ENCODE measurements around the gene KIF26B. TPM values are rescaled to one million over a fixed set of nuclear protein-coding genes. Genes with fewer than 3 reads are reported as not detected.

KIF26B gene
- total RNA-seq, 4 donors from 2014 or later: 2.4 to 6.7 (median 6.1) TPM

GRCh38 chr1:245688536-245689453 is 534.0 kb downstream of the KIF26B start:
- 84 to 88% methylated on average over 34 to 59 of the region's 63 CpGs for WGBS, 2 donors
- Histone ChIP-seq H3K9me3 (no peaks in the 10 kb centered on the region), H3K4me3 (replicated peaks in 1 of 3) (no peak overlapping the region), H3K27me3 (no peaks in the 10 kb centered on the region), H3K27ac (no peak overlapping the region), H3K4me1 (no peaks in the 10 kb centered on the region), H3K36me3 (no peaks in the 10 kb centered on the region)
- no peak for TF ChIP-seq CTCF (IDR thresholded peaks at IDR 0.05)
- TF ChIP-seq POLR2A (IDR thresholded peaks at IDR 0.05): no peak
- intact Hi-C loops (cut with DNase I): no loop called here
- no peak for DNase-seq

GRCh38 chr1:245690156-245690690 is 535.4 kb downstream of the KIF26B start:
- no peak for DNase-seq

GRCh38 chr1:245690946-245691541 is 536.3 kb downstream of the KIF26B start:
- no peaks in the 10 kb centered on the region for H3K9me3 ChIP-seq
- 54 to 60% methylated on average over 13 of the region's 13 CpGs for WGBS, 2 donors
- no peaks in the 10 kb centered on the region for H3K27me3 ChIP-seq
- DNase-seq: no peak
- TF ChIP-seq POLR2A (IDR thresholded peaks at IDR 0.05): no peak
- no peak for TF ChIP-seq CTCF (IDR thresholded peaks at IDR 0.05)
- H3K4me3 ChIP-seq (replicated peaks in 1 of 3): no peak overlapping the region
- no peaks in the 10 kb centered on the region for H3K36me3 ChIP-seq
- intact Hi-C loops (cut with DNase I): no loop called here
- H3K4me1 ChIP-seq: no peaks in the 10 kb centered on the region
- no peak overlapping the region for H3K27ac ChIP-seq

More at GRCh38 chr1:245690156-245690690, 535.4 kb downstream of the KIF26B start:
- no peak overlapping the region for H3K27ac ChIP-seq
- H3K4me1 ChIP-seq: no peaks in the 10 kb centered on the region
- no peaks in the 10 kb centered on the region for H3K9me3 ChIP-seq
- H3K36me3 ChIP-seq: no peaks in the 10 kb centered on the region
- no peaks in the 10 kb centered on the region for H3K27me3 ChIP-seq
- TF ChIP-seq POLR2A (IDR thresholded peaks at IDR 0.05) (no peak), CTCF (IDR thresholded peaks at IDR 0.05) (no peak)
- H3K4me3 ChIP-seq (replicated peaks in 1 of 3): no peak overlapping the region
- intact Hi-C loops (cut with DNase I): no loop called here
- WGBS, 2 donors: 91 to 93% methylated on average over 9 of the region's 9 CpGs

- TF ChIP-seq POLR2A (IDR thresholded peaks at IDR 0.05) (no peak), CTCF (IDR thresholded peaks at IDR 0.05) (no peak)
- Histone ChIP-seq H3K27me3 (no peaks in the 10 kb centered on the region), H3K36me3 (no peaks in the 10 kb centered on the region), H3K9me3 (no peaks in the 10 kb centered on the region), H3K4me3 (replicated peaks in 1 of 3) (no peak overlapping the region), H3K4me1 (no peaks in the 10 kb centered on the region), H3K27ac (no peak overlapping the region)
- no peak for DNase-seq
- intact Hi-C loops (cut with DNase I): no loop called here
- WGBS, 2 donors: 92 to 93% methylated on average over 3 of the region's 3 CpGs
Measured at GRCh38 chr1:245691897-245692296, 537.1 kb downstream of the KIF26B start.

GRCh38 chr1:245692318-245692717 is 537.5 kb downstream of the KIF26B start:
- no peaks in the 10 kb centered on the region for H3K27me3 ChIP-seq
- no peak overlapping the region for H3K27ac ChIP-seq
- TF ChIP-seq CTCF (IDR thresholded peaks at IDR 0.05): no peak
- no peak for TF ChIP-seq POLR2A (IDR thresholded peaks at IDR 0.05)
- no peak overlapping the region for H3K4me3 ChIP-seq (replicated peaks in 1 of 3)
- H3K9me3 ChIP-seq: no peaks in the 10 kb centered on the region
- intact Hi-C loops (cut with DNase I): no loop called here
- H3K4me1 ChIP-seq: no peaks in the 10 kb centered on the region
- WGBS, 2 donors: 95 to 96% methylated on average over 12 of the region's 12 CpGs
- no peaks in the 10 kb centered on the region for H3K36me3 ChIP-seq
- no peak for DNase-seq
